HepG2 (cell line): ENCODE measurements around the gene GTPBP6.

ENCODE experiments used
- CTCF ChIP-seq: sonication (generic); formaldehyde crosslinking; IDR thresholded peaks from 2 replicates; pipeline ENCODE4 v1.5.0; 2020; ENCODE audit warnings: mild to moderate bottlenecking, missing genetic modification reagents, moderate library complexity
- HMG20A ChIP-seq: IDR thresholded peaks from 2 replicates; pipeline ENCODE4 v1.6.1; 2016; ENCODE audit warnings: borderline replicate concordance
- NFYB ChIP-seq: sonication (generic); formaldehyde crosslinking; IDR thresholded peaks from 2 replicates; pipeline ENCODE4 v1.4.0; 2020; ENCODE audit warnings: missing genetic modification reagents
- POLR2AphosphoS5 ChIP-seq: IDR thresholded peaks from 2 replicates; pipeline ENCODE4 v1.6.1; 2012; ENCODE audit warnings: low read depth, low read length
- POLR2G ChIP-seq: fragments of 200-400 bp; formaldehyde crosslinking; IDR thresholded peaks from 2 replicates; pipeline ENCODE4 v1.6.1; 2018; ENCODE audit warnings: mild to moderate bottlenecking, low read depth, low read length, moderate library complexity
- PRMT3 ChIP-seq: sonication (generic); formaldehyde crosslinking; IDR thresholded peaks from 2 replicates; pipeline ENCODE4 v1.8.1; 2022; ENCODE audit warnings: low read depth, mild to moderate bottlenecking, moderate library complexity, missing genetic modification reagents, borderline replicate concordance
- SAP130 ChIP-seq: IDR thresholded peaks from 2 replicates; pipeline ENCODE4 v1.6.1; 2016; ENCODE audit warnings: low read depth
- TBP ChIP-seq: sonication (generic); formaldehyde crosslinking; IDR thresholded peaks from 2 replicates; pipeline ENCODE4 v1.5.0; 2020; ENCODE audit warnings: missing genetic modification reagents
- TBX3 ChIP-seq: fragments of 450-650 bp; IDR thresholded peaks from 2 replicates; pipeline ENCODE4 v1.6.1; 2017; ENCODE audit warnings: antibody characterized with exemption, mild to moderate bottlenecking, inconsistent platforms, borderline replicate concordance
- USF2 ChIP-seq, 2 experiments: sonication (generic) in 1 of 2; formaldehyde crosslinking in 1 of 2; IDR thresholded peaks; 2 replicates each; pipeline versions ENCODE4 v1.5.1 to v1.6.1; 2011 to 2020; ENCODE audit warnings: borderline replicate concordance in 1 of 2, low read depth in 1 of 2, low read length in 1 of 2, mild to moderate bottlenecking in 1 of 2, missing genetic modification reagents in 1 of 2, moderate library complexity in 1 of 2
- ZBTB38 ChIP-seq: sonication (generic); formaldehyde crosslinking; IDR thresholded peaks from 2 replicates; pipeline ENCODE4 v1.5.1; 2020; ENCODE audit warnings: mild to moderate bottlenecking, missing genetic modification reagents
- TF ChIP-seq, protein P1 (sequence below): sonication (generic); formaldehyde crosslinking; IDR thresholded peaks from 2 replicates; pipeline ENCODE4 v1.4.0; 2020; ENCODE audit warnings: missing genetic modification reagents, borderline replicate concordance
- TF ChIP-seq, protein P2 (sequence below): fragments of 450-650 bp; IDR thresholded peaks from 2 replicates; pipeline ENCODE4 v1.6.1; 2017; ENCODE audit warnings: mild to moderate bottlenecking

DNA sequence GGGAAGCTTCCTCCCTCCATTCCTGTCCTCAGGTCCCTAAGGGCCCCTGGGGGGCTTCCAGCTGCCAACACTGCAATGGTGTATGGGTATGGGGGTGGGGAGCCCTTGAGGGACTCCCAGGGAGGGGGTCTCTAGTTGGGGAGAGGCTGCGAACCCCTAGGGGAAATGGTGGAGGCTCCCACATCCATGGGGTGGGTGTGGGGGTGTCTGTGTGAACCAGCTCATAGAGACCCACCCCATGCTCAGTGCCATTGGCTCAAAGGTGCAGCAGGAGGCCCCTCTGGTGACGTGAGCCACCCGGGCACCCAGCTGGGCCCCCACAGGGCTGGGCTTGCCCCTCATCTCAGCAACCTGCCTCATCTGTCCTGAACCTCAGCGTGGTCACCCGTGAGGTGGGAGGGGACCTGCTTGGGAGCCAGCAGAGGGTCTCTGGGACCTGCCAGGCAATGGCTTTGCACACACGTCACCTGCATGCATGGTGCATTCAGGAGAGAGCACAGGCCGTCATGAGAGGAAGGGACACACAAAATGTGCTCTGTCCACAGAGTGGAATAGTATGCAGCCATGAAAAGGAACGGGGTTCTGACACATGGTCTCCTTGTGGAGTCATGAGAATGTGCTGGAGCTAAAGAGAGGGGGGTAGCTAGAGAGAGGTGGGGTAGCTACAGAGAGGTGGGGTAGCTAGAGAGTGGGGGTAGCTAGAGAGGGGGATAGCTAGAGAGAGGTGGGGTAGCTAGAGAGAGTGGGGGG, 60.1 kb downstream of the GTPBP6 start:
- TF ChIP-seq USF2 (IDR thresholded peaks at IDR 0.05; ENCODE audit: low read depth, low read length) (no peak), USF2 (CRISPR knock-in tag; IDR thresholded peaks at IDR 0.05; ENCODE audit: borderline replicate concordance) (no peak), POLR2G (no peak), POLR2AphosphoS5 (no peak), PRMT3 (CRISPR knock-in tag) (no peak), CTCF (CRISPR knock-in tag) (no peak), NFYB (CRISPR knock-in tag) (no peak), TBP (no peak), TBX3 (no peak), ZBTB38 (CRISPR knock-in tag) (no peak), SAP130 (CRISPR knock-in tag) (no peak), HMG20A (CRISPR knock-in tag) (no peak)
- TF ChIP-seq, protein P1, sequence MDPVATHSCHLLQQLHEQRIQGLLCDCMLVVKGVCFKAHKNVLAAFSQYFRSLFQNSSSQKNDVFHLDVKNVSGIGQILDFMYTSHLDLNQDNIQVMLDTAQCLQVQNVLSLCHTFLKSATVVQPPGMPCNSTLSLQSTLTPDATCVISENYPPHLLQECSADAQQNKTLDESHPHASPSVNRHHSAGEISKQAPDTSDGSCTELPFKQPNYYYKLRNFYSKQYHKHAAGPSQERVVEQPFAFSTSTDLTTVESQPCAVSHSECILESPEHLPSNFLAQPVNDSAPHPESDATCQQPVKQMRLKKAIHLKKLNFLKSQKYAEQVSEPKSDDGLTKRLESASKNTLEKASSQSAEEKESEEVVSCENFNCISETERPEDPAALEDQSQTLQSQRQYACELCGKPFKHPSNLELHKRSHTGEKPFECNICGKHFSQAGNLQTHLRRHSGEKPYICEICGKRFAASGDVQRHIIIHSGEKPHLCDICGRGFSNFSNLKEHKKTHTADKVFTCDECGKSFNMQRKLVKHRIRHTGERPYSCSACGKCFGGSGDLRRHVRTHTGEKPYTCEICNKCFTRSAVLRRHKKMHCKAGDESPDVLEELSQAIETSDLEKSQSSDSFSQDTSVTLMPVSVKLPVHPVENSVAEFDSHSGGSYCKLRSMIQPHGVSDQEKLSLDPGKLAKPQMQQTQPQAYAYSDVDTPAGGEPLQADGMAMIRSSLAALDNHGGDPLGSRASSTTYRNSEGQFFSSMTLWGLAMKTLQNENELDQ = no peak
- TF ChIP-seq, protein P2, sequence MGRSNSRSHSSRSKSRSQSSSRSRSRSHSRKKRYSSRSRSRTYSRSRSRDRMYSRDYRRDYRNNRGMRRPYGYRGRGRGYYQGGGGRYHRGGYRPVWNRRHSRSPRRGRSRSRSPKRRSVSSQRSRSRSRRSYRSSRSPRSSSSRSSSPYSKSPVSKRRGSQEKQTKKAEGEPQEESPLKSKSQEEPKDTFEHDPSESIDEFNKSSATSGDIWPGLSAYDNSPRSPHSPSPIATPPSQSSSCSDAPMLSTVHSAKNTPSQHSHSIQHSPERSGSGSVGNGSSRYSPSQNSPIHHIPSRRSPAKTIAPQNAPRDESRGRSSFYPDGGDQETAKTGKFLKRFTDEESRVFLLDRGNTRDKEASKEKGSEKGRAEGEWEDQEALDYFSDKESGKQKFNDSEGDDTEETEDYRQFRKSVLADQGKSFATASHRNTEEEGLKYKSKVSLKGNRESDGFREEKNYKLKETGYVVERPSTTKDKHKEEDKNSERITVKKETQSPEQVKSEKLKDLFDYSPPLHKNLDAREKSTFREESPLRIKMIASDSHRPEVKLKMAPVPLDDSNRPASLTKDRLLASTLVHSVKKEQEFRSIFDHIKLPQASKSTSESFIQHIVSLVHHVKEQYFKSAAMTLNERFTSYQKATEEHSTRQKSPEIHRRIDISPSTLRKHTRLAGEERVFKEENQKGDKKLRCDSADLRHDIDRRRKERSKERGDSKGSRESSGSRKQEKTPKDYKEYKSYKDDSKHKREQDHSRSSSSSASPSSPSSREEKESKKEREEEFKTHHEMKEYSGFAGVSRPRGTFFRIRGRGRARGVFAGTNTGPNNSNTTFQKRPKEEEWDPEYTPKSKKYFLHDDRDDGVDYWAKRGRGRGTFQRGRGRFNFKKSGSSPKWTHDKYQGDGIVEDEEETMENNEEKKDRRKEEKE = no peak
